Calu3 (cell line): ENCODE data around the gene SMARCA2. TPM values are rescaled to one million over a fixed set of nuclear protein-coding genes. Genes with fewer than 3 reads are reported as not detected.

Source experiments
- BruUV-seq: library from RNA; stranded (reverse); fragments of 400-500 nt; replicated peaks from 2 replicates; lab custom pipeline; 2021; lab: Mats Ljungman, UMichigan
- CTCF ChIA-PET: fragments of 300-600 bp; sonication (Branson Sonifier 250); formaldehyde crosslinking; loops from one replicate; lab custom pipeline; 2022; ENCODE audit warnings: antibody characterized with exemption; lab: Charles Lee
- DNase-seq: peaks from one replicate; pipeline ENCODE4 v3.0.0; 2022
- H3K27ac Mint-ChIP-seq: one replicate; pipeline ENCODE4 v1.8.0; 2022; ENCODE audit warnings: mixed read lengths; ENCODE audit not compliant: unreplicated experiment
- H3K27me3 Mint-ChIP-seq: one replicate; pipeline ENCODE4 v1.8.0; 2022; ENCODE audit warnings: mixed read lengths; ENCODE audit not compliant: unreplicated experiment
- H3K36me3 Mint-ChIP-seq: one replicate; pipeline ENCODE4 v1.8.0; 2022; ENCODE audit warnings: mild to moderate bottlenecking, moderate library complexity, mixed read lengths; ENCODE audit not compliant: insufficient read depth, unreplicated experiment
- H3K4me1 Mint-ChIP-seq: one replicate; pipeline ENCODE4 v1.8.0; 2022; ENCODE audit warnings: mild to moderate bottlenecking, low read depth, mixed read lengths; ENCODE audit not compliant: unreplicated experiment
- H3K4me3 Mint-ChIP-seq: one replicate; pipeline ENCODE4 v1.8.0; 2022; ENCODE audit warnings: mild to moderate bottlenecking, low read depth, moderate library complexity, mixed read lengths; ENCODE audit not compliant: unreplicated experiment
- H3K9me3 Mint-ChIP-seq: one replicate; pipeline ENCODE4 v1.8.0; 2022; ENCODE audit warnings: low read depth, mixed read lengths; ENCODE audit not compliant: unreplicated experiment
- CTCF ChIP-seq: fragments of 200-600 bp; IDR thresholded peaks from one replicate; pipeline ENCODE4 v1.8.0; 2022; ENCODE audit warnings: antibody characterized with exemption; ENCODE audit not compliant: unreplicated experiment
- intact Hi-C: fragments of 100-400 bp; cut with micrococcal nuclease; formaldehyde crosslinking; loops from one replicate; pipeline ENCODE4 v1.10.0; 2022; ENCODE audit not compliant: unreplicated experiment
- total RNA-seq: library from RNA; stranded (reverse); gene quantifications from 2 replicates; pipeline ENCODE4 v1.2.3, GENCODE V29; 2022

The SMARCA2 gene
- total RNA-seq, 1 experiment from 2014 or later = 47.4 TPM

GRCh38 chr9:2130941-2131340, 115.8 kb downstream of the SMARCA2 start:
- no peak for DNase-seq
- H3K36me3 Mint-ChIP-seq = peaks cover 4% of the 10 kb centered on the region
- intact Hi-C loops = loop anchor here (5.0 kb wide), 1 partner anchor 116 kb away; no protein-coding TSS in a partner anchor
- CTCF ChIA-PET = no interaction called here
- no TSS peak for BruUV-seq
- H3K4me1 Mint-ChIP-seq = no peaks in the 10 kb centered on the region
- no peak for TF ChIP-seq CTCF
- H3K27me3 Mint-ChIP-seq = no peaks in the 10 kb centered on the region
- H3K9me3 Mint-ChIP-seq = no peaks in the 10 kb centered on the region
- no peak overlapping the region for H3K4me3 Mint-ChIP-seq
- no peak overlapping the region for H3K27ac Mint-ChIP-seq

GRCh38 chr9:2132484-2133082, 117.4 kb downstream of the SMARCA2 start:
- no TSS peak for BruUV-seq
- Mint-ChIP-seq H3K9me3 (no peaks in the 10 kb centered on the region), H3K27ac (no peak overlapping the region), H3K36me3 (peaks cover 4% of the 10 kb centered on the region), H3K4me1 (no peaks in the 10 kb centered on the region), H3K27me3 (no peaks in the 10 kb centered on the region), H3K4me3 (no peak overlapping the region)
- intact Hi-C loops = loop anchor here (2.0 to 5.0 kb wide), 3 partner anchors 50 to 596 kb away; no protein-coding TSS in a partner anchor
- CTCF ChIA-PET = interaction anchor here (0.9 kb wide), 1 partner anchor 111 kb away, joined by 3 read pairs; no protein-coding TSS in a partner anchor
- TF ChIP-seq CTCF = peak; percentile 34
- DNase-seq = no peak

- Mint-ChIP-seq H3K9me3 (no peaks in the 10 kb centered on the region), H3K27me3 (no peaks in the 10 kb centered on the region), H3K27ac (no peak overlapping the region), H3K4me1 (no peaks in the 10 kb centered on the region), H3K36me3 (peaks cover 4% of the 10 kb centered on the region), H3K4me3 (no peak overlapping the region)
- no peak for DNase-seq
- no peak for TF ChIP-seq CTCF
- CTCF ChIA-PET = interaction anchor here (0.9 kb wide), 1 partner anchor 24 kb away, joined by 5 read pairs; no protein-coding TSS in a partner anchor
- no TSS peak for BruUV-seq
- intact Hi-C loops = loop anchor here (5.0 kb wide), 1 partner anchor 113 kb away; no protein-coding TSS in a partner anchor
These were observed 119.2 kb downstream of the SMARCA2 start for GRCh38 chr9:2134391-2134790.

GRCh38 chr9:2138646-2139045, 123.5 kb downstream of the SMARCA2 start:
- DNase-seq = no peak
- BruUV-seq = no TSS peak
- CTCF ChIA-PET = interaction anchor here (0.7 to 1.3 kb wide), 2 partner anchors 22 to 91 kb away, joined by 3 read pairs; no protein-coding TSS in a partner anchor
- H3K27ac Mint-ChIP-seq = no peak overlapping the region
- H3K9me3 Mint-ChIP-seq = no peaks in the 10 kb centered on the region
- no peaks in the 10 kb centered on the region for H3K27me3 Mint-ChIP-seq
- intact Hi-C loops = no loop called here
- H3K4me3 Mint-ChIP-seq = no peak overlapping the region
- no peaks in the 10 kb centered on the region for H3K36me3 Mint-ChIP-seq
- H3K4me1 Mint-ChIP-seq = no peaks in the 10 kb centered on the region
- TF ChIP-seq CTCF = no peak
